Limb (tissue), 2 donors: ENCODE data around the gene CREG2.
A peak's percentile ranks its signal among the peaks of the same experiment; 100 is the strongest.

Source experiments
- DNase-seq, 2 donors: peaks; one replicate each; pipeline ENCODE4 v3.0.0-alpha.2; 2016; ENCODE audit errors: extremely low spot score in 2 of 2

The CREG2 gene

DNA sequence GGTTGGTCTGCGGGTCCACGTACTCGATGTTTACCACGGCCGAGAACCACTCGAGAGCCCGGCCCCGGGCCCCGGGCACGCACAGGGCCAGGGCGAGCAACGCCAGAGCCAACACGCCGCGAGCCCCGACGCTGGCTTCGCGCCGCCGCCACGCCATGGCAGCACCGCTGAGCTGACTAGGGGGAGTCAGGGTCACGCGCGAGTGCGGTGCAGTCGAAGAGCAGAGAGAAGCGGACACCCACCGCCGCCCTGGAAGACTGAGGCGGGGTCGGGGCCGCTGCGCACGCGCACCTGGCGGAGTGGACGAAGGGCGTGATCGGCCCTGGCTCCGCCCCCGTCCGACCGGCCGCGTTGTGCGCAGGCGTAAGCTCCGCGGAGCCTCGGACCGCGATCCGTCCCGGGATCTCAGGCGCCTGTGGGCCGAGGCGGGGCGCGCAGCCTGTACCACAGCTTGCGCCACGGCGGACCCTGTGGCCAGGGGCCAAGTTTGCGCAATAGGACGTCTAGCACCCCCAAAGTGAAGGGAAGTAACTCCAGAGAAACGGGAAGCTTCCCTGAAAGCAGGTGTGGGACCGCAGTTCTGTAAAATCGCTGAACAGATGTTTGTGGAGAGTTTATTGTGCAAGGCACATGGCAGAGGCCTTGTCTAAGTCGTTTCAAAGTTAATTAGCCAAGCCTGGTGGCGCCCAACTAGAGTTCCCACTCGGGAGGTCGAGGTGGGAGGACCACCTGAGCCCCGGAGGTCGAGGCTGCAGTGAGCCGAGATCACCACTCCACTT is 78.7 kb downstream of the CREG2 start, which contains the start of gene RNF149:
Gene RNF149 (minus strand): TSS at position 270 of the 779 bp plus-strand sequence. CDS start 113 bp downstream, at position 157.
- DNase-seq, result peak; percentile 90 to 96

DNA sequence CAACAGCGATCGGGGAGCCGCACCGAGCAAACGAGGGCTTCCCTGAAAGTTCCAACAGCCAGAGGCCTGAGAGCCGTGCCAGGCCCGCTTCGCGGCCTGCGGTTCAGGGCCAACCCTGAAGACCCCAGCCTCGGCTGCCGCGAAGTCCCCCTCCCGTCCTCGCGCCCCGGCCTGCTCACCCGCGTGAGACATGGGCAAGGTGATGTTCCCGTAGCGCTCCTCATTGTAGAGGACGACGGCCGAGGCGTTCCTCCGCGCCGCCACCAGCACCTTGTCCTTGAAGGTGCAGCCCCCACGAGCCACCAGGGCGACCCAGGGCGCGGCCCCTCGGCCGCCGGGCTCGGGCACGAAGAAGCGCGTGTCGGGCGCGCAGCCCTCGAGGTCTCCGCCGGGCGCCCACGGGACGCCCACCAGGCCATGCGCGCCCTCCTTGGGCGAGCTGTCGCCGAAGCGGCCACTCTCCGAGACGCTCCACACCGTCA is 79.3 kb downstream of the CREG2 start:
- DNase-seq, result no peak

GRCh38 chr2:101307503-101307902 is 79.8 kb downstream of the CREG2 start:
- no peak for DNase-seq

DNA sequence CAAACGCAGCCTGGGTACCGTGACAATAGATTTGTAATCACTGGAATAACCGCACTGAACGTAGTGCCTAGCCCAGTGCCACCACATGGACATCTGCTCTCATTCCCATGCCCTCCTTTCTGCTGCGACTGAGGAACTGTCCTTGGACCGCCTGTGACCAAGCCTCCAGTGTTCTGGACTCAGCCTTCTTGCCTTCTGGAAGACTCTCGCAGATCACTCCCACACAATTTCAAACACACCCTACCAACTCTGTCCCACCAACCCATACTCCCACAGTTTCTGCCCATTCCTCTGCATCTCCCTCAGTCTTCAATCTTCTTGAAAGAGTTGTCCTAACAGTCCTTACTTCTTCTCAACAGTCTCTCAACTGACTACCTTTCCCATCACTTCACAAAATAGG is 80.9 kb downstream of the CREG2 start:
- DNase-seq, result no peak

- DNase-seq, result no peak
These were observed 81.7 kb downstream of the CREG2 start for GRCh38 chr2:101305492-101306078.

- DNase-seq, result no peak
These were observed 82.3 kb downstream of the CREG2 start for GRCh38 chr2:101305035-101305434.

- DNase-seq, result no peak
These were observed 83.6 kb downstream of the CREG2 start for GRCh38 chr2:101303688-101304087.

- no peak for DNase-seq
These were observed 85.3 kb downstream of the CREG2 start for GRCh38 chr2:101302016-101302415.

- no peak for DNase-seq
These were observed 86.5 kb downstream of the CREG2 start for GRCh38 chr2:101300836-101301235.

- no peak for DNase-seq
These were observed 87.1 kb downstream of the CREG2 start for GRCh38 chr2:101300164-101300563.

DNA sequence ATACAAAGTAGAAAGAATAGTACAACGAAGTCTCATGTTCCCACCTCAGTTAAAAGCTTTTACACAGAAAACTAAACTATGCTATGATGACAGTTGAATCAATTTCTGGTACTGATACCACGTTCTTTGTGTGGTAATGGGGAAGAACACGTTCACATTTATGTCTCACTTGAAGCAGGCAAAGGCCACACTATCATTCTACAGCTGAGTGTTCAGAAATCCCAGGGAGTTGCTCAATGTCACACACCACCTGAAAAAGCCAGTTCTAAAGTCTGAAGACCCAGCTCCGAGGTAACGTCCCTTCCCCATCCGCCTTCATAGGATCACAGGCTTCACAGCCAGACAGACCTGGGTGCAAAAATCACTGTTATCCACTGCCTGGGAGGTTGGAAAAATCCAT is 87.7 kb downstream of the CREG2 start:
- no peak for DNase-seq

- no peak for DNase-seq
These were observed 89.9 kb downstream of the CREG2 start for GRCh38 chr2:101297383-101297782.

- DNase-seq, result no peak
These were observed 90.9 kb downstream of the CREG2 start for GRCh38 chr2:101296371-101296770.

DNA sequence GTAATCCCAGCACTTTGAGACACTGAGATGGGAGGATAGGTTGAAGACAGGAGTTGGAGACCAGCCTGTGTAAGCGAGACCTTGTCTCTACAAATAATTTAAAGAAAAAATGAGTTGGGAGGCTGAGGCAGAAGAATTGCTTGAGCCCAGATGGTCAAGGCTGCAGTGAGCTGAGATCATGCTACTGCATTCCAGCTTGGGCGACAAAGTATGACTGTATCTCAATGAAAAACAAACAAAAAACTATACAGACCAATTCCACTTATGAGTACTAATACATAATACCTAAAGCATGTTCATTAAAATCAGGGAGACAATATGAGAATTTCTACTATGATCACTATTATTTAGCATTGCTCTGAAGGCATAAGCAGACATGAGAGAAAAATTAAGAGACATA is 91.4 kb downstream of the CREG2 start:
- no peak for DNase-seq
